Uterus (tissue), 4 donors: Measurements from ENCODE around the gene NSUN6. TPM values are rescaled to one million over a fixed set of nuclear protein-coding genes. Genes with fewer than 3 reads are reported as not detected.

Experiments
- DNase-seq, 2 donors: peaks; one replicate each; pipeline ENCODE4 v3.0.0-alpha.2; 2019 to 2020
- H3K27ac ChIP-seq, 2 donors: fragments of 200-600 bp; sonication (generic); 1 replicate in 1 of 2; 2 replicates in 1 of 2; pipeline ENCODE4 v1.5.1; 2016 to 2018
- H3K27me3 ChIP-seq, 2 donors: fragments of 200-600 bp; sonication (generic); one replicate each; pipeline ENCODE4 v1.5.1; 2018 to 2019; ENCODE audit warnings: control low read depth in 1 of 2
- H3K36me3 ChIP-seq, 2 donors: fragments of 200-600 bp; sonication (generic); one replicate each; pipeline ENCODE4 v1.5.1; 2019; ENCODE audit warnings: control low read depth in 1 of 2
- H3K4me1 ChIP-seq, 2 donors: fragments of 200-600 bp; sonication (generic); one replicate each; pipeline ENCODE4 v1.5.1; 2018 to 2019; ENCODE audit warnings: control low read depth in 1 of 2
- H3K4me3 ChIP-seq, 2 donors: fragments of 200-600 bp; sonication (generic); 1 replicate in 1 of 2; 2 replicates in 1 of 2; pipeline ENCODE4 v1.5.1; 2018 to 2019; ENCODE audit warnings: mild to moderate bottlenecking in 1 of 2
- H3K9me3 ChIP-seq, 2 donors: fragments of 200-600 bp; sonication (generic); one replicate each; pipeline ENCODE4 v1.5.1; 2019; ENCODE audit warnings: control low read depth in 1 of 2
- POLR2A ChIP-seq, 2 donors: fragments of 450-650 bp; IDR thresholded peaks; one replicate each; pipeline ENCODE4 v1.6.1; 2016; ENCODE audit warnings: antibody characterized with exemption in 2 of 2, mild to moderate bottlenecking in 1 of 2, moderate library complexity in 1 of 2
- intact Hi-C: fragments of 100-400 bp; cut with DNase I; formaldehyde crosslinking; loops from one replicate; pipeline ENCODE4 v1.15.1; 2023; ENCODE audit warnings: low total_unique reads
- total RNA-seq, 4 donors: library from RNA; depleted of rRNA in 3 of 4; stranded (reverse); fragments of >200 nt in 3 of 4; gene quantifications; one replicate each; pipeline versions ENCODE4 v1.1.0 to v1.2.4, GENCODE V29; 2014 to 2023
- TF ChIP-seq, protein P1 (sequence below), 4 experiments: fragments of 200-600 bp in 2 of 4; fragments of 450-650 bp in 2 of 4; sonication (generic) in 2 of 4; IDR thresholded peaks; one replicate each; pipeline ENCODE4 v1.5.1; 2016 to 2019; ENCODE audit warnings: antibody characterized with exemption in 4 of 4, mild to moderate bottlenecking in 2 of 4, moderate library complexity in 1 of 4
- donor health status: DM: yes; HTN: yes; CAD: no.

Gene NSUN6
- total RNA-seq, 4 donors from 2014 or later: 8.5 to 43.3 (median 26.2) TPM

DNA sequence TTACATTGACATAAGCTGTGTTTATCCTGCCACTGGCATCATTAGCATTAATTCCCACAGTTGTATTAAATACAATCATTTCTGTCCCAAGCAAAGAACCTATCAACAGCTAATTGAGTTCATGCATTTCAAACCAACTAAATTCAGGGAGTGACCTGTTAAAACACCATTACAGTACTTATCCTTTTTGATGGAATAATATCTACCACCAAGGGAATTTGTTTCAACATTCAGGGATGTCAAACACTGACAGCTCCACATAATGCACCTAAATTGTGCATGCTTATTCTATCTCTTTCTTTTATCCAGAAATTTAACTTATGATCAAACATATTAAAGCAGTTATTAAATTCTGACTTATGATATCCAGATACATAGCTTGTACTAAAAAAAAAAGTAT lies 136.8 kb downstream of the NSUN6 start:
- Histone ChIP-seq H3K4me1 (no peaks in the 10 kb centered on the region), H3K4me3 (no peak overlapping the region), H3K27ac (no peak overlapping the region), H3K36me3 (no peaks in the 10 kb centered on the region), H3K27me3 (no peaks in the 10 kb centered on the region), H3K9me3 (no peaks in the 10 kb centered on the region)
- TF ChIP-seq, protein P1, sequence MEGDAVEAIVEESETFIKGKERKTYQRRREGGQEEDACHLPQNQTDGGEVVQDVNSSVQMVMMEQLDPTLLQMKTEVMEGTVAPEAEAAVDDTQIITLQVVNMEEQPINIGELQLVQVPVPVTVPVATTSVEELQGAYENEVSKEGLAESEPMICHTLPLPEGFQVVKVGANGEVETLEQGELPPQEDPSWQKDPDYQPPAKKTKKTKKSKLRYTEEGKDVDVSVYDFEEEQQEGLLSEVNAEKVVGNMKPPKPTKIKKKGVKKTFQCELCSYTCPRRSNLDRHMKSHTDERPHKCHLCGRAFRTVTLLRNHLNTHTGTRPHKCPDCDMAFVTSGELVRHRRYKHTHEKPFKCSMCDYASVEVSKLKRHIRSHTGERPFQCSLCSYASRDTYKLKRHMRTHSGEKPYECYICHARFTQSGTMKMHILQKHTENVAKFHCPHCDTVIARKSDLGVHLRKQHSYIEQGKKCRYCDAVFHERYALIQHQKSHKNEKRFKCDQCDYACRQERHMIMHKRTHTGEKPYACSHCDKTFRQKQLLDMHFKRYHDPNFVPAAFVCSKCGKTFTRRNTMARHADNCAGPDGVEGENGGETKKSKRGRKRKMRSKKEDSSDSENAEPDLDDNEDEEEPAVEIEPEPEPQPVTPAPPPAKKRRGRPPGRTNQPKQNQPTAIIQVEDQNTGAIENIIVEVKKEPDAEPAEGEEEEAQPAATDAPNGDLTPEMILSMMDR (IDR thresholded peaks at IDR 0.05): no peak
- TF ChIP-seq POLR2A (IDR thresholded peaks at IDR 0.05): no peak
- intact Hi-C loops: no loop called here
- no peak for DNase-seq

DNA sequence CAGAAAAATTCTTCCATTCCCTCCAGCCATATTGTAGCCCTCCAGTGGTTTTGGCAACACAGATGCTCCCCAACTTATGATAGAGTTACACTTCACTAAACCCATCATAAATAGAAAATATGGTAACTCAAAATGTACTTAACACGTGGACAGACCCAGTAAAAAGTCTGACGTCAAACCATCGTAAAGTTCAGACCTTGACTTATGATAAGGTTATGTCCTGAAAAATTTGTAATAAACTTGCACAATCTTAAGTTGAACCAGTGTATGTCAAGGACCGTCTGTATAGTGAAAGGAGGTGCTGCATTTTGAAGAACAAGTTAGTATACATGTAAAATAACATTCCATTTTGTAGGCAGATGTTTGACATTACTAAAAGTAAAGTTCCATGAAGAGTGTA lies 142.8 kb downstream of the NSUN6 start:
- H3K4me1 ChIP-seq: no peaks in the 10 kb centered on the region
- TF ChIP-seq POLR2A (IDR thresholded peaks at IDR 0.05): no peak
- TF ChIP-seq, protein P1 (IDR thresholded peaks at IDR 0.05): no peak
- intact Hi-C loops: no loop called here
- no peaks in the 10 kb centered on the region for H3K27me3 ChIP-seq
- no peak overlapping the region for H3K27ac ChIP-seq
- no peaks in the 10 kb centered on the region for H3K9me3 ChIP-seq
- DNase-seq: no peak
- H3K36me3 ChIP-seq: no peaks in the 10 kb centered on the region
- no peak overlapping the region for H3K4me3 ChIP-seq

DNA sequence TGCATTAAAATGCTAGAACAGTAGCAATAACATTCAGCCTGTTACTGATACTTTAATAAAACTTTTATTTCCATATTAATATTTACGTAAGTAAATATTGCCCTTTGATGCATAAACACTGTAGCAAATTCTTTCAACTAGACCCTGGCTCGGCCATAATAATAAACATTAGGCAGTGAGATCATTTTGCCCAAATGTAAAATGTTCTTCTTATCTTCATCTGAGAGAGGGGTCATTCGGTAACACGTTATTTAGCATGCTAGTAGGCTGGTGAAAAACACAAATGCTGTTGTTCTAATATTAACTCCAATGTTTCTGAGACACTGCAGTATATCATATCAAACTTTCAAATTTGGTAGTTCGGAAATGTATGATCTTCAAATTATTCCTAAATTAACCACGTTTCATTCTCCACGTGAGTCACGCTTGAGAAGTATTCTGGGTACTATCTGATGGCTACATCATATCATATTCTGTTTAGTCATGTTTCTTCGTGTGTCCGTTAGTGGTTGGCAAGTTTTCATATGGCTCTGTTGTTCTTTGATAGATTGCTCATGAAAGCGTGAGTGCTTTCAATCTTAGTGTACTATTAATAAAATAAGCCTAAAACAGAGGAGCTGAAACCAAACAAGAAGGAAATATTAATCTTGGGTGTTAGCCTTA lies 145.8 kb downstream of the NSUN6 start:
- no peak overlapping the region for H3K27ac ChIP-seq
- DNase-seq: no peak
- no peak for TF ChIP-seq POLR2A (IDR thresholded peaks at IDR 0.05)
- TF ChIP-seq, protein P1 (IDR thresholded peaks at IDR 0.05): no peak
- H3K4me1 ChIP-seq: no peaks in the 10 kb centered on the region
- no peaks in the 10 kb centered on the region for H3K27me3 ChIP-seq
- intact Hi-C loops: no loop called here
- no peak overlapping the region for H3K4me3 ChIP-seq
- H3K36me3 ChIP-seq: no peaks in the 10 kb centered on the region
- H3K9me3 ChIP-seq: no peaks in the 10 kb centered on the region

DNA sequence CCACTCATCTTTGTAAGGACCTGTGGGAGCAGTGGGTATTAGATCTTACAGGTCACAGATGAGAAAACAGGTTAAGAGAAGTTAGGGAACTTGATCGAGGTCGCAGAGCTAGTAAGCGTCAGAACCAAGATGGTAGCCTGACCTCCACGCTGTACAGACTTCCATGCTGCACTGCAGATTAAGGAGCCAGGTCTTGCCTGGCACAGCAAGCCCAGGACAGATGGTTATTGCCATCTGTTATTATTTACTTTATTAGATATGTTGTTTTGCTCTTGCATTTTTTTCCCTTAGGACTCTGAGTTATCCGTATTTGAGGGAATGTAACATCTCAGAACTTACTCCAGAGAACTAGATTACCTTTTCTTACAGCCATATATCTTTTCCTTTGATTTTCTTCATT lies 147.2 kb downstream of the NSUN6 start:
- Histone ChIP-seq H3K27ac (no peak overlapping the region), H3K27me3 (no peaks in the 10 kb centered on the region), H3K4me3 (no peak overlapping the region), H3K9me3 (no peaks in the 10 kb centered on the region), H3K4me1 (no peaks in the 10 kb centered on the region), H3K36me3 (no peaks in the 10 kb centered on the region)
- DNase-seq: no peak
- intact Hi-C loops: no loop called here
- TF ChIP-seq, protein P1 (IDR thresholded peaks at IDR 0.05): no peak
- TF ChIP-seq POLR2A (IDR thresholded peaks at IDR 0.05): no peak

DNA sequence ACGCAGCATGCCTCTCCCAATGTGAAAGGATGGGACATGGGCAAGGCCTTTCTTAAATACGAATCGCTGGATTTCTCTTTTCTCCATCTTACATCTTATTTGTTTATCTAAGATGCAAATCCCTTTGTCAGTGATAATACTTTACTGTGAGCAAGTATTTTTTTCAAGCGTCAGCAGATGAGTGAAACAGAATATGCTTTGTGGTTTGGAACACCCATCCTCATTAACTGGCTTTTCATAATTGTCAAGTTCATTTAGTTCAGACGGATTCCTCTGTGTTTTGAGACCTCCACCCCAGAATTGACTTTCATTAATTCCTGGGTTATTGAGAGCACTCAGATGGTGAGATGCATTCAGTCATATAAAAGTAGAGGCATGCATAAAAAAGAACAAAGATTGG lies 149.8 kb downstream of the NSUN6 start:
- intact Hi-C loops: no loop called here
- Histone ChIP-seq H3K4me1 (no peaks in the 10 kb centered on the region), H3K9me3 (no peaks in the 10 kb centered on the region)

More for the DNA sequence above, 149.8 kb downstream of the NSUN6 start:
- Histone ChIP-seq H3K36me3 (no peaks in the 10 kb centered on the region), H3K27me3 (no peaks in the 10 kb centered on the region), H3K27ac (no peak overlapping the region), H3K4me3 (no peak overlapping the region)
- TF ChIP-seq POLR2A (IDR thresholded peaks at IDR 0.05): no peak
- TF ChIP-seq, protein P1 (IDR thresholded peaks at IDR 0.05): no peak
- DNase-seq: no peak
